DMS114 treated with DMSO at 0.1 percent for 48 hours (cell line): ENCODE measurements around the gene GOT2.
A peak's percentile ranks its signal among the peaks of the same experiment; 100 is the strongest.
"Not testable (repeated sequence)": the region's sequence is repeated elsewhere in the genome, so short reads cannot be mapped to it uniquely, and the experiment has no call there.

ENCODE experiments used
- DNase-seq: peaks from one replicate; lab custom pipeline; 2025; ENCODE audit not compliant: unreplicated experiment; lab: John Stamatoyannopoulos, UW

The GOT2 gene

GRCh38 chr16:58723109-58723508 lies 11.0 kb downstream of the GOT2 start:
- no peak for DNase-seq

- DNase-seq, result no peak
Measured at GRCh38 chr16:58717994-58718393, 16.1 kb downstream of the GOT2 start.

GRCh38 chr16:58716468-58716867 lies 17.6 kb downstream of the GOT2 start:
- DNase-seq, result no peak

GRCh38 chr16:58713742-58714141 lies 20.4 kb downstream of the GOT2 start:
- no peak for DNase-seq

GRCh38 chr16:58709333-58709732 lies 24.8 kb downstream of the GOT2 start:
- DNase-seq, result no peak

GRCh38 chr16:58699151-58699550 lies 35.0 kb downstream of the GOT2 start:
- no peak for DNase-seq

- DNase-seq, result no peak
Measured at GRCh38 chr16:58695368-58695767, 38.7 kb downstream of the GOT2 start.

- no peak for DNase-seq
Measured at GRCh38 chr16:58692450-58692849, 41.7 kb downstream of the GOT2 start.

GRCh38 chr16:58686985-58687706 lies 47.0 kb downstream of the GOT2 start:
- not testable (repeated sequence) for DNase-seq

GRCh38 chr16:58685084-58685449 lies 49.0 kb downstream of the GOT2 start:
- no peak for DNase-seq

GRCh38 chr16:58684354-58685083 lies 49.6 kb downstream of the GOT2 start, which contains the start of gene SLC38A7:
Gene SLC38A7, minus strand, starts transcription at chr16:58684770. Its CDS starts 4,644 bp downstream, at chr16:58680126.
- DNase-seq, result peak; percentile 81

GRCh38 chr16:58684001-58684353 lies 50.1 kb downstream of the GOT2 start:
- no peak for DNase-seq

GRCh38 chr16:58679763-58680162 lies 54.4 kb downstream of the GOT2 start:
- no peak for DNase-seq

- no peak for DNase-seq
Measured at GRCh38 chr16:58678716-58679115, 55.4 kb downstream of the GOT2 start.

- DNase-seq, result no peak
Measured at GRCh38 chr16:58678269-58678668, 55.8 kb downstream of the GOT2 start.

- no peak for DNase-seq
Measured at GRCh38 chr16:58670946-58671583, 63.1 kb downstream of the GOT2 start.

- DNase-seq, result no peak
Measured at GRCh38 chr16:58670177-58670576, 63.9 kb downstream of the GOT2 start.

GRCh38 chr16:58665200-58665599 lies 68.9 kb downstream of the GOT2 start:
- no peak for DNase-seq

GRCh38 chr16:58661199-58661830 lies 72.8 kb downstream of the GOT2 start:
- peak; percentile 69 for DNase-seq

GRCh38 chr16:58659911-58660310 lies 74.2 kb downstream of the GOT2 start:
- DNase-seq, result not testable (repeated sequence)

GRCh38 chr16:58658796-58659211 lies 75.3 kb downstream of the GOT2 start:
- DNase-seq, result no peak
